GM10847 (cell line): ENCODE data around the gene PAK1.
A peak's percentile ranks its signal among the peaks of the same experiment; 100 is the strongest.

ENCODE experiments used
- POLR2A ChIP-seq: IDR thresholded peaks from 2 replicates; pipeline ENCODE4 v1.6.1; 2011; ENCODE audit not compliant: insufficient read length; ENCODE audit errors: extremely low read depth

The PAK1 gene

DNA sequence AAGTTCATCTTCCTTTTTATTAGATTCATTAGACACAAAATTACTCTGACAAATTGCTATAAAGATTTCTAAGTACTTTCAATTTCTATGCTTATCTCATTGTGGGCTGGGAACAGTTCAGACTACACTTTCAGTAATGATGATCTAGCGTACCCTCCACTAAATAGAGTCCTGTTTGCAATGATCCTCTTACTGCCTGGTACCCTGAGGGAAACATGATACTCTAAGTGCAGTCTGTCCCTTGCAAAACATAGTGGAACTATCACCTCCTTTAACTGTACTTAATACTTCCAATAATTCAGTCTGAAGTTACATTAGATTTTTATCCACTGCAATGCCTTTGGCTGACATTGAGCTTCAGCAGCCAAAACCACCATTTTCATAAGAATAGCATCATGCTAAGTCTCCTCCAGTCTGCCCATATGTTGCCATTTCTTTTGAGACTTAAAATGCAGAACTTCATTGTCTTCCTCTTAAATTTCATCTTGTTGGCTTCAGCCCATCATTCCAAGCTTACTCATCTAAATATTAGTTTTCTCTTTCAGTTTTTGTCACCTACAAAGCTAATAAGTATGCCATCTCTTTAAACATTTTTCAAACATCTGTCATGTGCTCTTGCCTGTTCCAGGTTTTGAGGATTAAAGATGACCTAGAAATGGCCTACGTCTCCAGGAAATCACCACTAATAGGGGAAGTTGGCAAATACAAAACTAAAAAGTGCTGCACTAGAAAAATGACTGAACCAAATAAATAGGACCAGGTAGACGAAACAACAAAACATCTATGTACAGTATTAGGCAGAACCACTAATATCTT is 55.5 kb downstream of the PAK1 start:
- TF ChIP-seq POLR2A, result no peak

DNA sequence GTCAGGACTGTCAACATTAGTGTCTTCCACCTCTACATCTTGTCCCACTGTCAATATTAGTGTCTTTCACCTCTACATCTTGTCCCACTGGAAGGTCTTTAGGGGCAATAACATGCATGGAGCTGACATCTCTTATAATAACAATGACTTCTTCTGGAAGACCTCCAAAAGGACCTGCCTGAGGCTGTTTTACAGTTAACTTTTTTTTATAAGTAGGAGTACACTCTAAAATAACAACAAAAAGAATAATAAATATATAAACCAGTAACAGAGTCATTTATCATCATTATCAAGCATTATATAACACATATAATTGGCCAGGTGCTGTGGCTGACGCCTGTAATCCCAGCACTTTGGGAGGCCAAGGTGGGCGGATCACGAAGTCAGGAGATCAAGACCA is 57.5 kb downstream of the PAK1 start:
- no peak for TF ChIP-seq POLR2A

DNA sequence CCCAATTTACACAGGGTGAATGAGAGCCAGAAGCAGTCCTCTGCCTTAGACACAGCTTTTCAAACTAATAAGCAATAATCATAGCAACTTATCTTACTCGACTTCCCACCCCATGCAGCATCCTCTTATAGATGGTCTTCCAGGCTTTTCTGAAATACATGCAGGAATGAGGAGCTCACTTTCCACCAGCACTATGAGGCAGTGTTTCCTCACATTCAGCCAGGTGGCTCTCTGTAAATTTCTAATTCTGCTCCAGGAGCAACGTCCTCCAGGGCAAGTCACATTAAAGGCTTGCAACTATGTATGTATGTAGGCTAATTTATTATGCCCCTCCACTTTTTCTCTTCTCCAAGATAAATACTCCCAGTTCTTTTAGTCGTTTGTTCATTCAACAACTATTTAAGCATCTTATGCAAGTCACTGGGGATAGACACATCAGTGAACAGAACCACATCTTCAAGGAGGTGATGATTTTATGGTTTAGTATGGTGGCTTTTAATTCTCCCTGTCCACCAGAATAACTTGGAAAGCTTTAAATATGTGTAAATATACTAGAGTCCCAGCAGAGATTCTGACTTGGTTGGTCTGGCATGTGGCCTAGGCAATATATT is 59.9 kb downstream of the PAK1 start:
- no peak for TF ChIP-seq POLR2A

DNA sequence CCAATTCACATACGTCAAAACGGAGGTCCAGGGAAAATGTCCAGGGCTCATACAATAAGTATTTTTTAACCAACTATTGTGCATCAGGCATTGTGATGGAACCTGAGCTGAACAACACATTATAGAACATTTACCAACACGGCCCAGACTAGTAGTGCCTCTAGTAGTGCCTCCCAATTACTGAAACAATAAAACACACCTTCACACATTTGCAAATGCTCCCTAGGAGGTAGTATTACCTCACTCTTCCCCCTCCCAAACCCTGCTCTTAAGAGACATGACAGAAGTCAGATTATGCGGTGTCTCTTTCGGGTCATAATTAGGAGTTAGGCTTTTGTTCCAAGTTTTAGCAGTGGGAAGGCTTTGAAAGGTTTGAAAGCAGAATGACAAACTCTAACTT is 61.1 kb downstream of the PAK1 start:
- no peak for TF ChIP-seq POLR2A

DNA sequence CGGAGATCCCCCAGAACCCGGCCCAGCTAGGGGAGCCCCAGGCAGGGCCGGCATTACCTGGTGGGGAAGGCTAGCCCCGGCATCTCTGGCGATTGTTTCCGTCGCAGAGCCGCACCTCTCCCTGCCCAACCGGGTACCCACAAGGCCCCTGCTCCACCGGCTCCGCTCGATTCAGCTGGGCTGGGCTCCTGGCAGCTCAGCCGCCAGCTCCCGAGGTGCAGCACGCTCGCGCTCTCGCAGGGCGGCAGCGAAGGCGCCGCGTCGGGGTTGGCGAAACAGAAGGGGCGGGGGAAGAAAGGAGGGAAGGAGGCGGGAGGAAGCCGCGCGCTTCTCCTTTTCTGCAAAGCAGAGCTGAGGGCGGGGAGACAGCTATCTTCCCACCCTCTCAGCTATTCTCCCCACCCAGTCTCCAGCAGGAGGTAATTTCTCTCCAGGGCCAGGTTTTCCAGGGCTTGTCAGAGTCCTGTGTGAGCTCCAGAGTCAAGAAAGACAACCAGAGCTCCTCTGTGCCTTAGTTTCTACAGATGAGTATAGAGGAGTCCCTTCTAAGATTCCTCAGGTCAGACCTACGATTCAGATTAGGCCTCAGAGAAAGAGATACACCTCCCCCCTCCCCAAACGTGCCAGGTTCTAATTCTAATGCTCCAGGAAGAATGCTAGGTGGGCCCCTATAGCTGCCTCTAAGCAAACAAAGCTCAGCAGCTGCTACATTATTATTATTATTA is 62.0 kb downstream of the PAK1 start:
- TF ChIP-seq POLR2A, result peak; percentile 72

DNA sequence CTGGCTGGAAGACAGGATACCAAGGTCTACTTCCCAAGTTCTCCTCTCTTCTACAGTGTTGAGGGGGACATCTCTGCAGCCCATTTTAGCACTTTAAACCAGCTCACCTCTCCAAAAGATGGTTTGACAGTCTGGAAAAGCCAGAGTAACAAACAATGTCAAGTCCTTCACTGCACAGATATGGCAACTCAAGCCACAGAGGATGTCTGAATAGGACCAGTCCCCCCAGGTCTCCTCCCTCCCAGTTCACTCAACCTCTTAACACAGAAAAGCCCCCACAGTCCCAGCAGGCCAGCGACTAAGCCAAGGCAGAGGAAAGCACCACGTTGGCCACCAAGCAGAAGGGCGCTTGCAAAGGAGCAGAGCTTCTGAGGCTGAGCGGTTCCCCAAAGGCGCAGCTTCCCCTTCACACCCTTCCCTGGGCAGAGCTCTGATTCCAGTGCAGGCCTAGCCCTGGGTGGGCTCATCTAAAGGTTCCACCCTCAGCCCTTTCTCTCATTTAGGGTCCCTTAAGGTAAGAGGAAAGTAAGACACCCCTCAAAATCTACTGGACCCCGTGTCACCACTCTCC is 62.7 kb downstream of the PAK1 start:
- no peak for TF ChIP-seq POLR2A

DNA sequence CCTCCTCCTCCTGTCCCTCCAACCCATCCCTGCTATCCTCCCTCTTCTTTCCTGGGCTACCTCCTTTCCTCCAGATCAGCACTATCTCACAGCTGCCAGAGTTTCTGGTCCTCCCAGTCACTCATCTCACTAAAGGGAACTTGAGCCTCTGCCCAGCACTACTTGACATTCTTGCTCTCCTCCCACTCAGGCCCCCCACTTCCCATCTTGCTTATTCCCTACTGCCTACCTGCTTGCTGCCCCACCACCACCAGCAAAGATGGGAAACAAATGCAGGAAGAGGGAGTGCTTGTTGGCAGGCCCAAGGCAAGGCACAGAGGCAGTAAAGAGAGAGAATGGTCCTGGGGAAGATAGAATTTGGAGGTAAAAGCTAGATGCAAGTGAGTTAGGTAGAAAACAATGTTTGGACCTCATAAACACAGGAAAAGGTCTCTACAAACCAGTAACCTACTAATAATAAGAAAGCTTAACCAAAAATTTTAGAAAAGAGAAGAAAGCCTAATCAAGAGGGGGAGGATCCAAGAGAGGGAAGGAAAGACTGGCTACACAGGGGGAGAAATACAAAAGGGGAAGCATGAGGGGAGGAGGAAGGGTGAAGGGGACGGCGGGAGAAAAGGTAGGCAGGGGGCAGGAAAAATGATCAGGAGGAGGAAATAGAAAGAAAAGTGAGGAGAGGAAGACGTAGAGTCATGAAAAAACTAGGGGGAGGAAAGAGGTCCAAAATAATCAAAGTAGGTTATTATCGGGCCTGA is 63.6 kb downstream of the PAK1 start:
- TF ChIP-seq POLR2A, result no peak

DNA sequence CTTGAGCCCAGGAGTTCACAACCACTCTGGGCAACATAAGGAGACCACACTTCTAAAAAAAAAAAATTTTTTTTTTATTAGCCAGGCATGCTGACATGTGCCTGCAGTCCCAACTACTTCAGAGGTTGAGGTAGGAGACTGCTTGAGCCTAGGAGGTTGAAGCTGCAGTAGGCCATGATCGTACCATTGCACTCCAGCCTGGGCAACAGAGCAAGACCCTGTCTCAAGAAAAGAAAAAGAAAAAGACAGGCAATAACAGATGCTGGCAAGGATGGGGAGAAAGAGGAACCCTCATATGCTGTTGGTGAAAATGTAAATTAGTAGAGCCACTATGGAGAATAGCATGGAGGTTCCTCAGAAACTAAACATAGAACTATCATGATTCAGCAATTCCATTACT is 64.8 kb downstream of the PAK1 start:
- TF ChIP-seq POLR2A, result no peak

DNA sequence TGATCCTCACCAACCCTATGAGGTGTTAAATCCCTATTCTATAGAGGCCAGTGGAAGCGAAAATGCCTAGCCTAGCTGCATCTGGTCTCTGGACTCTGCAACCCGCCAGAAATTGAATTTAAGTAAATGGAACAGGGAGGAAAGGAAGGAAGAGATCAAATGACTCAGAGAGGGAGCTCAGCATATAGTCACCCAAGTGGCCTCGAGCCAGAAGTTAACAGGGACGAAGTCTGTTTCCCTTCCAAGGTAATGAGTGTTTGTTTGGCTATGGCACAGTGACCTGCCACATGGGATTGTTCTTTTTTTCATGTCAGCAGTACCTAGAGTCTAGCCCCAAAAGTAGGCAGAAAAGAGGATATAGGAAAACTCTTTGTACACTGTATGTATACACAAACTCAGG is 66.3 kb downstream of the PAK1 start:
- TF ChIP-seq POLR2A, result no peak

DNA sequence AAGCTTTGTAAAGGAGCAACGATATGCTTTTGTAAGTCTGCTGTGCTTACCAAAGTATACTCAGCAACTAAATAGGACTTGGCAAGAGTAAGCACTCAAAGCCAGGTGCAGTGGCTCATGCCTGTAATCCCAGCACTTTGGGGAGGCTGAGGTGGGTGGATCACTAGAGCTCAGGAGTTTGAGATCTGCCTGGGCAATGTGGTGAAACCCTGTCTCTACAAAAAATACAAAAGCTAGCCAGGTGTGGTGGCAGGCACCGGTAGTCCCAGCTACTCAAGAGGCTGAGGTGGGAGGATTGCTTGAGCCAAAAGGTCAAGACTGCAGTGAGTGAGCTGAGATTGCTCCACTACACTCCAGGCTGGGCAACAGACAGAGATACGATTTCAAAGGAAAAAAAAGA is 67.5 kb downstream of the PAK1 start:
- no peak for TF ChIP-seq POLR2A

DNA sequence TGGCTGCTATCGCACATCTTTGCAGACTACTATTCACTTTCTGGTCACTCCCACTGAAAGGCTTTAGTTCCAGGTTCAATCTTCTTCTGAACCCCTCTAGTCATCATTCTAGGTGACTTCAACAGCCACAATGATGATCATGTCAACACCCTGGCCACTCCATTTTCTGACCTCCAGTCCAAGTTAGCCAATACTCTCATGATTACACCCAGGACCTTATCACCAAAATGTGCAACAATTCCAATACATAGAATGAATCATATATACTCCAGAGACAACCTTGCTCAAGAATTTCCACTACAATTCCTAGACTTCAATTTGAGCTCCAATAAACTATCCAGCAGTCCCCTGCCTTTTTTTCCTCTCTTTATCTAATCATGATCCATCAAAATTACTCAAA is 70.7 kb downstream of the PAK1 start:
- no peak for TF ChIP-seq POLR2A

DNA sequence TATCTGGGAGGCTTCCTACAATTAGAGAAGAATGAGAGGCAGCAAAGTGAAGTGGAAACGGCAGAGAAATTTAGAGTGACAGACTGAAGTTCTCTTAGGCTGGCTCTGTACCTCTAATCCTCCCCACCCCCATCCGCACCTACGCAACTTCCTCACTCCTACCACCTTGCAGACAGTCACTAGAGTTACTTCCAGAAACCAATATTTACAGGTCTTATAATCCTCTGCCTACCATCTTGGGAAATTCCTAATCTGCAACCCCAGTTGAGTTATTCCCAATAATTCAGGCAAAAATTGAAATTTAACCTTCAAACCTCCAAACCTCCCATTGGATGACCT is 71.7 kb downstream of the PAK1 start:
- no peak for TF ChIP-seq POLR2A

DNA sequence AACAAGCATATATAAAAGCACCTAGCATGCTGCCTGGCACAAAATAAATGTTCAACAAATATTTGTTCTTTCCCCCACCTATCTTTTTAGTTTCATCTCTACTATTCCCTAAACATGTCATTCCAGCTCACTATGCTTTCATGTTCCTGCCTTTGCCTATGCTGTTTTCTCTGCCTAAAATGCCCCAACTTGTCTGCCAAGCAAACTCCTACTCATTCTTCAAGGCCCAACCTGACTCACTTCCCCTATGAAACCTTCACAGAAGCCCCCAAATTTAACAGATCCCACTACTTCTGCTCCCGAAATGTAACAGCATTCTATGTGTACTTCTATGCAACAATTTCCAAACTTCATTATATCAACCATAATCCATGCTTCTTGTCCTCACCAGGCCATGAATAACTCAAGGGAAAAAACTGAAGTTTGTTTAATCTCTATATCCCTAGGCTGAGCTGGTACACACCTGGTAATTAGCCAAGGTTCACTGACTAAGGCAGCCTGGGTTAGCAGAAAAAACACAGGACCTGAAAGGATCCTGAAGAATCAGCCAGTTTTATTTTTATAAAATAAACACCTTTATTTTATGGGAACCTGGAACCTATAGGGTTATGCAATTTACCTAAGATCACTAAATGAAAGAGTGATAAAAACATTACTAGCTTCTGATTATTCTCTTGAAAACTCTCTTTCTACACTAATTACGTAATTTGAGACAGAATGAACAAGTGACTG is 72.2 kb downstream of the PAK1 start:
- no peak for TF ChIP-seq POLR2A

DNA sequence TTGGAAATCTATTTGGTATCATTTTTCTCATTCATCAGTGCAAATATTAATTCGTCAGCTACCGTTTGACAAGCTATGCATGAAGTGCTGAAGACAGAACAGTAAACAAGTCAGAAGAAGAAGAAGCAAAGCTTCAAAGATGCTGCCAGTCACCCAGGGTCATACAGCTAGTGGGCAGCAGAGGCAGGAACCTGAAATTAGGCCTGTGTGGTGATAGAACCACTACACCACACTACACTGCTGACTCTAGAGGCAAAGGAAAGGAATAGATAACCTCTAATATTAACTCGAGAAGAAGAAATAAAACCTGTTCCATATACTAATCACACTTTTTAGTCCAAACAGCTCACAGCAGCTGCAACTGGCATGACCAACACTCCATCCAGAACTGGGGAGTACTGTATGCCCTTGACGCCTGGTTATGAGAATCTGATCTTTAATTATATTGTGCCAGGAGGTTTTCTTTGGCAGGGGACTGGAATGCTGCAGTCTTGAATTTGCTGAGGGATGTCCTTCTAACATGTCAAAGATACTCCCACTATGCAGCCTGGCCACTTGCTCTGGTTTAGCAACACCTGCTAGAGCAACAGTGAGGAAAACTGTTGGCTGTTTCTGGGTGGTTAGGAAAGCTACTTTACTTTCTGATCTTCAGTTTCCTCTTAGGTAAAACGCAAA is 73.0 kb downstream of the PAK1 start:
- no peak for TF ChIP-seq POLR2A
